Lower lobe of right lung (tissue), 2 donors: ENCODE data around the gene CAMK1G. TPM values are rescaled to one million over a fixed set of nuclear protein-coding genes. Genes with fewer than 3 reads are reported as not detected.

Experiments used
- ATAC-seq, 2 donors: fragments of 200-7000 bp; cut with Tn5 transposase; one replicate each; pipeline ENCODE4 v1.9.1; 2020 to 2022; ENCODE audit warnings: mild to moderate bottlenecking in 2 of 2, moderate library complexity in 2 of 2
- DNase-seq: peaks from one replicate; pipeline ENCODE4 v3.0.0-alpha.2; 2020
- H3K27ac ChIP-seq: fragments of 200-600 bp; one replicate; pipeline ENCODE4 v1.8.0; 2022
- H3K27me3 ChIP-seq: fragments of 200-600 bp; one replicate; pipeline ENCODE4 v1.8.0; 2022; ENCODE audit warnings: low read depth
- H3K36me3 ChIP-seq: fragments of 200-600 bp; one replicate; pipeline ENCODE4 v1.8.0; 2022; ENCODE audit warnings: mild to moderate bottlenecking
- H3K4me1 ChIP-seq: fragments of 200-600 bp; one replicate; pipeline ENCODE4 v1.8.0; 2022
- H3K4me3 ChIP-seq: fragments of 200-600 bp; one replicate; pipeline ENCODE4 v1.8.0; 2022; ENCODE audit warnings: mild to moderate bottlenecking
- H3K9me3 ChIP-seq: fragments of 200-600 bp; one replicate; pipeline ENCODE4 v1.8.0; 2022
- intact Hi-C: fragments of 100-400 bp; cut with DNase I; formaldehyde crosslinking; loops from one replicate; pipeline ENCODE4 v1.11.0; 2022
- long read RNA-seq: library from polyadenylated mRNA; unstranded; transcript quantifications from one replicate; pipeline ENCODE4 v2.0.0, GENCODE V29; 2021
- total RNA-seq: library from RNA; stranded (reverse); fragmentation: NEBNext Ultra II Directional; extraction: Animal tissue kit (Norgen Biotek cat#: 25700); gene quantifications from one replicate; pipeline ENCODE4 v1.2.1, GENCODE V29; 2021
- TF ChIP-seq, protein P1 (sequence below): fragments of 200-600 bp; IDR thresholded peaks from one replicate; pipeline ENCODE4 v1.8.0; 2022; ENCODE audit warnings: antibody characterized with exemption, mild to moderate bottlenecking
- donor health status: DM: no; HTN: yes; CAD: no; lungs with severe emphysema.

CAMK1G gene
- 0.56 TPM for total RNA-seq
- long read RNA-seq: 0 reads

DNA sequence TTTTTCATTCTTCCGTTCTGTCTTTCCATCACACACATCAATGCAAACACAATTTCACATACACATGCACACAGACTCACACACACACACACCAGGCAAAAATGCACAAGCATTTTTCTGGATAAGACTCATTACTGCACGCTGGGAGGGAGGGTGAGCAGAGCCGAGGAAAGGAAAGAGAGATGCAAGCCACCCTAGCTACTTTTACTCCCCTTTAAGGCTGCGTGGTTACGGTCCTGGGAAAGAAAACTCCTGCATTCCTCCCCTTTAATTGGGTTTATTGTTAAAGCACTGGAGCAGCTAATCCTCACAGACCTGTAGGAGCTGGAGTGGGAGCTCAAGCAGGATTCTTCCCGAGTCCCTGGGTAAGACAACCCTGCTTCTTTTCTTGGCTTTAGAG is at the start of gene CAMK1G:
Gene CAMK1G (plus strand): TSS at position 307 of the 400 bp plus-strand sequence. CDS start 11,270 bp downstream, outside the sequence.
- peak within 1 kb of the TSS; percentile 9 for H3K4me3 ChIP-seq
- intact Hi-C loops: no loop called here

DNA sequence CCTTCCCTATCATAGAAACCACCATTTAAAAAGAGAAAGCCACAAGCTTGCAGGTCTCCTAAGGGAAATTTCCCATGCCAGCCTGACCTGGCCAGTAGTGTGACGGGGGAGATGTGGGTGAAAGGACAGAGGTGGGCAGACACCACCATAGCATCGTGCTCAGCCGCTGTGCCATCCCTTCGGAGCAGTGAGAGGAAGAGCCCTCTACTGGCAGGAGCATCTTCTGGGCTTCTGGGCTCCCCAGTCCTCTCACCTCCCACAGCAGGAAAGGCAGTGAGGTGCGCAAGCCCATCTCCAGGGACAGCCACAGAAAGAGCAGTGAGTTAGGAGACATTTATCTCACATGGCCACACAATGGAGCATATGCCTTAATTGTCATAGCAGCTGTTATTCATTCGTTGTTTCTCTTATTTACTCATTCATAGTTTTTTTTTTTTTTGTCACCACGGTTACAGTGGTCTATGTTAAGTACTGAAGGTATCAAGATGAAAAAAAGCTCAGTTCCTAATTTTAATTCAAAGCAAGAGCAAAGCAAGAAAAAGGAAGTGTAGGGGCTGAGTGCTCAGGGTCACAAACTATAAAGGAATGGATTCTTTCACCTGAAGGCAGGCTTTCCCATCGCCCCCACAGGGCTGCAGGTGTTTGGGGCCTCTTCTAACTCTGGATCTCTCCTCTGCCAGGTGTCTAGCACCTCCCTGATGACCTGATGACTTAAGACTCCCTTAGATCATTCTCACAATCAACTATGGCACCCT is 48.8 kb upstream of the CAMK1G start:
- no peaks in the 10 kb centered on the region for H3K4me1 ChIP-seq
- ATAC-seq: no peak
- TF ChIP-seq, protein P1, sequence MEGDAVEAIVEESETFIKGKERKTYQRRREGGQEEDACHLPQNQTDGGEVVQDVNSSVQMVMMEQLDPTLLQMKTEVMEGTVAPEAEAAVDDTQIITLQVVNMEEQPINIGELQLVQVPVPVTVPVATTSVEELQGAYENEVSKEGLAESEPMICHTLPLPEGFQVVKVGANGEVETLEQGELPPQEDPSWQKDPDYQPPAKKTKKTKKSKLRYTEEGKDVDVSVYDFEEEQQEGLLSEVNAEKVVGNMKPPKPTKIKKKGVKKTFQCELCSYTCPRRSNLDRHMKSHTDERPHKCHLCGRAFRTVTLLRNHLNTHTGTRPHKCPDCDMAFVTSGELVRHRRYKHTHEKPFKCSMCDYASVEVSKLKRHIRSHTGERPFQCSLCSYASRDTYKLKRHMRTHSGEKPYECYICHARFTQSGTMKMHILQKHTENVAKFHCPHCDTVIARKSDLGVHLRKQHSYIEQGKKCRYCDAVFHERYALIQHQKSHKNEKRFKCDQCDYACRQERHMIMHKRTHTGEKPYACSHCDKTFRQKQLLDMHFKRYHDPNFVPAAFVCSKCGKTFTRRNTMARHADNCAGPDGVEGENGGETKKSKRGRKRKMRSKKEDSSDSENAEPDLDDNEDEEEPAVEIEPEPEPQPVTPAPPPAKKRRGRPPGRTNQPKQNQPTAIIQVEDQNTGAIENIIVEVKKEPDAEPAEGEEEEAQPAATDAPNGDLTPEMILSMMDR: no peak
- no peak overlapping the region for H3K27ac ChIP-seq
- H3K27me3 ChIP-seq: no peaks in the 10 kb centered on the region
- no peak overlapping the region for H3K4me3 ChIP-seq
- DNase-seq: no peak
- H3K36me3 ChIP-seq: no peaks in the 10 kb centered on the region
- no peaks in the 10 kb centered on the region for H3K9me3 ChIP-seq
- intact Hi-C loops: no loop called here

More for the DNA sequence above, at the start of gene CAMK1G:
- DNase-seq (no peak), ATAC-seq (peak in 1 of 2 donors; percentile 31)
- Histone ChIP-seq H3K9me3 (no peaks in the 10 kb centered on the region), H3K27me3 (peaks cover 53% of the 10 kb centered on the region), H3K36me3 (no peaks in the 10 kb centered on the region), H3K27ac (no peak within 1 kb of the TSS), H3K4me1 (peaks cover 9% of the 10 kb centered on the region)
- TF ChIP-seq, protein P1: no peak

DNA sequence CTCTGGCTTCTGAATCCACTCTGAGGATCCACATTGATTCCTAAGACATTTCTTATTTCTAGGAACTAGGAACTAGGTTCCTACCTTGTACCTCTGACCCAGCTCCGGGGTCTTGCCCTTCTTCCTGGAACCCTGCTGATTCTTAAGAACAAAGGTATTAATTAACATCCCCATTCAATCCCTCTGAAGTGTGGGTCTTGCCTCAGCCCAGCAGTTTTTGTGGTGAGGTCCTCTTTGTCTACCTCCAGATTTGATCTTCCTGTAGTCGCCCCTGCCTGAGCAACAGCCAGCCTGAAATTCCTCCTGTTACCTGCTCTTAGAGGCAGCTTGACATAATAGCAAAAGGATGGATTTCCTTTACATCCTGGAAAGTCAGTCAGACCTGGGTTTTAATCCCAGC is 46.7 kb upstream of the CAMK1G start:
- intact Hi-C loops: no loop called here

DNA sequence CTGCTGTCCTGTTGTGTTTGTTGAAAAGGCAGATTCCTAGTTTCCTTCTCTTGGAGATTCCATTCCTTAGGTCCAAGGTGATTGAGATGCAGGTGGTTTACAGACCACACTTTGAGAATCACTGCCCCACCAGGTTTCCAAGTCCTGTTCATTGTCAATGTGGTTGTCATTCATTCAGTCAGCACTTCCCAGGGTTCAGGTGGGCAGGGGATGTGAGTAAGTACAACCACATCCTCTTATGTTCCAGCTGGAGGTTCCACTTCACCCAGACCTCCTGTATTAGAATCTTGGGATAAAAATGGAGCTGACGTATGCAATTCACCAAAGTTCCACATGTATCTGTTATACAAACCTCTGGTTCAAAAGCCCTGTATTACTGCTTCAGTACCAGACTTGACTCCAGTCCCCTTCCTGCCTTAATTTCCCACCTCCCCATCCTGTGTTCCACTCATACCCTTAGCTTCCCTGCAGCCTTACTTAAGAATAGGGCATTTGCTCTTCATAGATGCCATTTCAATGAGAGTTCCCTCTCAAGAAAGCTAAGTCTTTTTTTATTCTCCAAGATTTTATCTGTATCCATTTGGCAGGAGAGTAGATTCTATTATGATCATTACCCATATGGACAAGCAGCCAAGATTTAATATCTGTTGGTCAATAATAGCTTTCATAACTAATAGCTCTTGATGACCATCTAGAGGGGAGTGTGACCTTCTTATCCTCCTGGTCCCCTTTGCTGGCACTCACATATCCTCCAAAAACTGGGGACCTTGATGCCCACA is 46.0 kb upstream of the CAMK1G start:
- Histone ChIP-seq H3K4me1 (no peaks in the 10 kb centered on the region), H3K9me3 (no peaks in the 10 kb centered on the region), H3K36me3 (no peaks in the 10 kb centered on the region), H3K4me3 (no peak overlapping the region), H3K27me3 (no peaks in the 10 kb centered on the region), H3K27ac (no peak overlapping the region)
- intact Hi-C loops: no loop called here
- ATAC-seq: no peak
- TF ChIP-seq, protein P1: no peak
- DNase-seq: no peak

More for the DNA sequence above, 46.7 kb upstream of the CAMK1G start:
- TF ChIP-seq, protein P1: no peak
- Histone ChIP-seq H3K4me3 (no peak overlapping the region), H3K27ac (no peak overlapping the region), H3K9me3 (no peaks in the 10 kb centered on the region), H3K27me3 (no peaks in the 10 kb centered on the region), H3K4me1 (no peaks in the 10 kb centered on the region), H3K36me3 (no peaks in the 10 kb centered on the region)
- ATAC-seq (no peak), DNase-seq (no peak)

DNA sequence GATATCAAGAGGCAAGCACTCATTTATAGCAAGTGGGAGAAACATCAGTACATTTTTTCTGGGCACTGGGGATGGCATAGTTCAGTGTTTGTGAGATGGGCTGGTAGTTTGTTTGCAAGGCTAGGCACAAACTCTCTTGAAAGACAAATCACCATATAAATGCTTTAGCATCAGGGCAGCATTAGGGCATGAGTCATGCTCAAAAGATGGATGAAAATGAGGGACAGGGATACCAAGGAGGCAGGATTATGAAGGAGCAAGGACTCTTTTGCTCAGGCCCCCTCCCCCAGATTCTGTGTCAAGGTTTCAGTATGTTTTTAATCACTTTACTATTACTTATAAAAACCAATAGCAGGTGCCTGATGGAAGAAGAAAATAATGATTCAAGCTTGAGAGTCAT is 43.9 kb upstream of the CAMK1G start:
- no peaks in the 10 kb centered on the region for H3K4me1 ChIP-seq
- H3K9me3 ChIP-seq: no peaks in the 10 kb centered on the region
- TF ChIP-seq, protein P1: no peak
- H3K36me3 ChIP-seq: no peaks in the 10 kb centered on the region
- ATAC-seq (no peak), DNase-seq (no peak)
- intact Hi-C loops: no loop called here
- H3K27me3 ChIP-seq: no peaks in the 10 kb centered on the region
- H3K27ac ChIP-seq: no peak overlapping the region
- no peak overlapping the region for H3K4me3 ChIP-seq
